ENCODE results near the gene FBN1. TPM values are rescaled to one million over a fixed set of nuclear protein-coding genes. Genes with fewer than 3 reads are reported as not detected.

FBN1 gene
- total RNA-seq, 6 experiments from 2014 or later = 1.7 to 12.0 (median 8.7) TPM

GRCh38 chr15:48415036-48415886 lies 230.2 kb downstream of the FBN1 start:
- no peak for DNase-seq

DNA sequence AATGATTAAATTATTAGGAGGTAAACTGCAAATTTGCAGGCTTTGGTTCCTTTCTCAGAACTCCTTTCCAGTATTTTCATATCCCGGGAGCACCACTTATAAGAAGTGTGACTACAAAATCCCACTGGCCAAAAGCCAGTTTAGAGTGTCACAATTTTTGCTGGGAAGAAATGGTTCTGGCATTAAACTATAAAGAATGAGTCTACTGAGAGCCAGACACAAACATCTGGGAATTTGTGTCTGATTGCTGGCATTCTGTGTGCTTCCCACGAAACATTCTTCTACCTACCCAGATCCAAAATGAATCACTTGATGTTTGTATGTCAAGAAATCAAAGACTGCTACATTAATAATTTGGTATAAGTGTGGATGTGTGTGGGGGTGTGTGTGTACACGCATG lies 231.5 kb downstream of the FBN1 start:
- ATAC-seq = no peak
- WGBS (ENCODE audit: insufficient coverage, low coverage, low lambda C conversion rate, missing lambda C conversion rate) = 65% methylated on average over 3 of the region's 3 CpGs
- no peak overlapping the region for H3K27ac ChIP-seq

More at GRCh38 chr15:48415036-48415886, 230.2 kb downstream of the FBN1 start:
- peaks cover 0 to 40% (median 6%) of the 10 kb centered on the region in 4 donors for H3K4me1 ChIP-seq
- no peak for TF ChIP-seq POLR2A (IDR thresholded peaks at IDR 0.05)
- TF ChIP-seq CTCF (IDR thresholded peaks at IDR 0.05) = no peak
- H3K27me3 ChIP-seq = no peaks in the 10 kb centered on the region
- no peak overlapping the region for H3K4me3 ChIP-seq
- intact Hi-C loops (cut with DNase I) = no loop called here
- 85% methylated on average over 10 of the region's 15 CpGs for WGBS (ENCODE audit: insufficient coverage, low coverage, low lambda C conversion rate, missing lambda C conversion rate)
- ATAC-seq = peak in 2 of 4 donors; percentile 52 to 77
- no peaks in the 10 kb centered on the region for H3K36me3 ChIP-seq
- H3K9me3 ChIP-seq = no peaks in the 10 kb centered on the region
- no peak overlapping the region for H3K27ac ChIP-seq

DNA sequence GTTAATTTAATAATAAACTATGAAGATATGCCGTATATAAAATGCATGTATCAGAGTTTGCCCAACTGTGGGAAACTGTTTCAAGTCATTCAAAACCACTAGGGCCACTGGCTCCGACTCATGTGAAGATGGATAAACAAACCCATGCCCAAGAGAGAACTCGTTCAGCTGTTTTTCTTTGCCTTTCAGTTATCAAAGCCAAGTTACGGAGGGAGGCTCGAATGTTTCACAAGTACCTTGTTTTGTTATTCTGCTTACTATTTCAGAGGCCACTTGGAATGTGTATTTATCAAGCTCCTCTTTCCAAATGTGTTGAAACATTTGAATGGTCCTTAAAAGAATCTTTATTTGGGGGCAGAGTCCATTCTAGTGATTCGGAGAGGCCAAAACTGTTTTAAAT lies 232.2 kb downstream of the FBN1 start:
- peak; percentile 71 to 88 (median 79) for ATAC-seq
- WGBS (ENCODE audit: insufficient coverage, low coverage, low lambda C conversion rate, missing lambda C conversion rate) = 27% methylated on average over 6 of the region's 6 CpGs
- intact Hi-C loops (cut with DNase I) = no loop called here
- H3K36me3 ChIP-seq = no peaks in the 10 kb centered on the region
- H3K4me1 ChIP-seq = peaks cover 0 to 45% (median 6%) of the 10 kb centered on the region in 4 donors
- no peaks in the 10 kb centered on the region for H3K9me3 ChIP-seq
- peak overlapping the region in 1 of 3 donors; percentile 38 for H3K27ac ChIP-seq
- TF ChIP-seq POLR2A (IDR thresholded peaks at IDR 0.05) (no peak), CTCF (IDR thresholded peaks at IDR 0.05) (no peak)
- DNase-seq = no peak
- H3K27me3 ChIP-seq = no peaks in the 10 kb centered on the region
- no peak overlapping the region for H3K4me3 ChIP-seq

More for the DNA sequence above, 231.5 kb downstream of the FBN1 start:
- TF ChIP-seq CTCF (IDR thresholded peaks at IDR 0.05) (no peak), POLR2A (IDR thresholded peaks at IDR 0.05) (no peak)
- H3K4me1 ChIP-seq = peaks cover 0 to 45% (median 6%) of the 10 kb centered on the region in 4 donors
- H3K36me3 ChIP-seq = no peaks in the 10 kb centered on the region
- H3K4me3 ChIP-seq = no peak overlapping the region
- intact Hi-C loops (cut with DNase I) = no loop called here
- no peaks in the 10 kb centered on the region for H3K9me3 ChIP-seq
- no peak for DNase-seq
- H3K27me3 ChIP-seq = no peaks in the 10 kb centered on the region

DNA sequence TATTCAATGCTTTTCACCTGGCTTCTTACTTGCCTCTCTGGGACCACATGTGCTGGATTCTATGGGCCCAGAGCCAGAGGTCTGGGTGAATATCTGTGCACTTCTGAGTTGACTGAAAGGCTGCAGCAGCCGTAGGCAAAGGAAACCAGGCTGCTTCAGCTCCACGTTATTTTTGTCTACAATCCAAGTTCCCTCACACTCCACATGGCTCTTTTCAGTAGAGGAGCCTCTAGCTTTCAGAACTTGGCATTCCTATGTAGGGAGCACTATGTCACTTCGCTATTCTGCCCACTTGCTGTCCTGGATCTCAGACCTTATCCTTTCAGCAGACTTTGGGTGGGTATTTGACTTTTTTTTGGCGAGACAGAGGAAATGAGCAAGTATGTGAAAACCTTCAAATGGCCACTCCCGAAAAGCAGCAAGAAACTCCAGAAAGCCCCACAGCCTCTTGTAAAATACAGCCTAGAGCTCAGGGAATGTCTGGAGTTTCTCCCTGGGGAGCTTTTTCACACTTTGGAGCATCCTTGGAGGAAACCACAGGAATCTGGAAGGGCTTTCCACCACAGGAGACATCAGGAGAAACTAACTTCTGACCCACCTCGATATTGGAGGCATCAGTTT lies 233.4 kb downstream of the FBN1 start:
- H3K27ac ChIP-seq = no peak overlapping the region
- no peaks in the 10 kb centered on the region for H3K27me3 ChIP-seq
- 57% methylated on average over 5 of the region's 6 CpGs for WGBS (ENCODE audit: insufficient coverage, low coverage, low lambda C conversion rate, missing lambda C conversion rate)
- no peak for TF ChIP-seq CTCF (IDR thresholded peaks at IDR 0.05)
- no peak for TF ChIP-seq POLR2A (IDR thresholded peaks at IDR 0.05)
- H3K4me3 ChIP-seq = no peak overlapping the region
- ATAC-seq (no peak), DNase-seq (no peak)
- H3K36me3 ChIP-seq = no peaks in the 10 kb centered on the region
- intact Hi-C loops (cut with DNase I) = no loop called here
- H3K4me1 ChIP-seq = peaks cover 0 to 36% (median 3%) of the 10 kb centered on the region in 4 donors
- H3K9me3 ChIP-seq = no peaks in the 10 kb centered on the region
